Breast epithelium (tissue), 3 donors: ENCODE measurements around the gene SRPRB.

Experiments
- CTCF ChIP-seq, 3 donors: fragments of 450-650 bp; IDR thresholded peaks; one replicate each; pipeline ENCODE4 v1.5.1; 2016 to 2017; ENCODE audit warnings: antibody characterized with exemption in 3 of 3, mild to moderate bottlenecking in 3 of 3, moderate library complexity in 3 of 3
- POLR2A ChIP-seq: fragments of 450-650 bp; IDR thresholded peaks from one replicate; pipeline ENCODE4 v1.6.1; 2016; ENCODE audit warnings: antibody characterized with exemption, mild to moderate bottlenecking, moderate library complexity

- TF ChIP-seq POLR2A (no peak), CTCF (IDR thresholded peaks at IDR 0.05) (no peak)
Observed at GRCh38 chr3:133820129-133820528, 14.5 kb downstream of the SRPRB start.
